Measurements from ENCODE around the gene DKK1.
A peak's percentile ranks its signal among the peaks of the same experiment; 100 is the strongest.

Gene DKK1, protein sequence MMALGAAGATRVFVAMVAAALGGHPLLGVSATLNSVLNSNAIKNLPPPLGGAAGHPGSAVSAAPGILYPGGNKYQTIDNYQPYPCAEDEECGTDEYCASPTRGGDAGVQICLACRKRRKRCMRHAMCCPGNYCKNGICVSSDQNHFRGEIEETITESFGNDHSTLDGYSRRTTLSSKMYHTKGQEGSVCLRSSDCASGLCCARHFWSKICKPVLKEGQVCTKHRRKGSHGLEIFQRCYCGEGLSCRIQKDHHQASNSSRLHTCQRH

DNA sequence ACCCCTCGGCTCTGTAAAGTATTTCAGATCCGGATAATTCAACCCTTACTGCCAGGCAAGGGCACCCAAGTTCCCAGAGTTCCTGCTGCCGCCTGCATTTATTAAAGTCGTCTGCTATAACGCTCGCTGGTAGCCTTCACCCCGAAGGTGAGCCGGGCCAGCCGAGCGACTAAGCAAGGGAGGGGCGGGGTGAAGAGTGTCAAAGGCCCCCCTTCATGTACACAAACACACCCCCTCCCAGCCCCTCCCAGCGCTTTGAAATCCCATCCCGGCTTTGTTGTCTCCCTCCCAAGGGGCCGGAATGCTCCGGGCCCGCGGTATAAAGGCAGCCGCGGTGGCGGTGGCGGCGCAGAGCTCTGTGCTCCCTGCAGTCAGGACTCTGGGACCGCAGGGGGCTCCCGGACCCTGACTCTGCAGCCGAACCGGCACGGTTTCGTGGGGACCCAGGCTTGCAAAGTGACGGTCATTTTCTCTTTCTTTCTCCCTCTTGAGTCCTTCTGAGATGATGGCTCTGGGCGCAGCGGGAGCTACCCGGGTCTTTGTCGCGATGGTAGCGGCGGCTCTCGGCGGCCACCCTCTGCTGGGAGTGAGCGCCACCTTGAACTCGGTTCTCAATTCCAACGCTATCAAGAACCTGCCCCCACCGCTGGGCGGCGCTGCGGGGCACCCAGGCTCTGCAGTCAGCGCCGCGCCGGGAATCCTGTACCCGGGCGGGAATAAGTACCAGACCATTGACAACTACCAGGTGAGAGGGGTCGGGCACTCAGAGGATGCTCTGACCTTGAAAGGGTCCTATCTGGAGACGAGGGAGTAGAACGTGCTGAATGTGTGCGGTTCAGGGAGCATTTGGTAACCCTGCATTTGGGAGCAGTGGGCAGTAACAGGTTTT is at the start of gene DKK1:
Gene DKK1 (plus strand): TSS at position 349 of the 889 bp plus-strand sequence. CDS start 154 bp downstream, at position 503.
- peak in 39 of 56 donors; percentile 3 to 74 (median 29) for DNase-seq

DNA sequence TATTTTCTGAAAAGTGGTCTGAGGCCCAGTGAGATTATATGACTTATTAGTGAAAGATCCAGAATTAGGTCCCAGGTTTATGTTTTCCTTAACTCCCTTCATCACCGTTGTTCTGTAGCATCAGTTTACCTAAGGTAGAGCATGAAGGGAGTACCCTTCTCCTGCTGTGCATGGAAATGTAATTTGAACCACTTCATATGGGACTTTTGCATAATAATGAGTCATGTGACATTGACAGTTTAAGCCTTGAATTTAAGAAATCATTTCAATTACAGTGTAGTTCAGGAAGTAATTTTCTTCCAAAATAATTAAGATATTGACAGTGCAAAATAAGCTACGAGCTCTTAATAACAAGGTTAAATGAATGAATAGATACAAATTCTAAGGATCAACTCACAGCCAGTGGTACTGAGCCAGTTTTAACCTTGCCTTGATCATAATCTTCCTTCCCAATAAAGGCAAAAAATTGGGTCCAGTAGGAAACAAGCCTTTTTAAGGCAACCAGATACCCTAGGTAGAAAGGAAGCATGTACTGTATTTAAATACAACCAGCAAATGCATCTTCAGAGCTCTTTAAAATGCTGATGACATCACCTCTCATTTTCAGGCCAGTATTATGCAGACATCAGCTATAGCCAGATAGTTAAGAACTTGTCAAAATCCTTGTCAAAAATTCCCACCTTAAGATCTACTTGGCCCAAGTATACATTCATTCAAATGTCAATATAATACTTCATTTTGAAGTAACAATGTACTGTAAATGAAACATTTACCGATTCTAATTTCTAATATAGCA is 48.8 kb upstream of the DKK1 start:
- DNase-seq, result no peak

DNA sequence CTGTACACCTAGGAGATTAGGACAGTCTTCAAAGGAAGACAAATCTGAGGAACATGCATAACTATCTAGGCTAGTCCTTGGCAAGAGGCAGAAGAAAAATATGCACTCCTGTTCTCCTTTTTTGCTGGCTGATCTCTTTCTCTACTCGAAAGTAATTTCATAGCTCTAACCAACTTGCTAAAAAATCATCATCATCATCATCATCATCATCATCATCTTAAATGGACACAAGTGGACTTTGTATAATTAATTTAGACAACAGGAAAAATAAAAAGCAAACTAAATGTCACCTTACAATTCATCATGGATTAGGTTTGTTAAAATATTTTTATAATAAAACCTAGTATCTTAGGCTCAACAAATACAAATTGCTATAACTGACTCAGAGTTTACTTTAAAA is 47.2 kb upstream of the DKK1 start:
- DNase-seq, result no peak

DNA sequence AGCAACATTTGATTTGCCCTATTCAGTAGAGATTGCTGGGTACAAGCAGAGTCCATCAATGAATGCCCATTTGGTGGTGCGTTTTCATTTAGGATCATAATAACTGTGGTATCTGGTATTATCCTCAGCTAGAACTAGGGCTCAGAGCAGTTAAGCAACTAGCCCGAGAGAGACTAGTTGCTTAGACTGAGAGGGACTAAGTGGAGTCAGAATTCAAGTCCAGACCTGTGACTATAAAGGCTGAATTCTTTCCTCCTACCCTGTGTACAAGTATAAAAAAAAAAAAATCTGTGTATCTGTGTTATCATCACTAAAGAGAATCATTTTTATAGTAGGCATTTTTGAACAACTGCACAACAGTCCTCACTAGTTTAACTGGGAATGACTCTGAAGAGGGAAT is 45.3 kb upstream of the DKK1 start:
- no peak for DNase-seq

DNA sequence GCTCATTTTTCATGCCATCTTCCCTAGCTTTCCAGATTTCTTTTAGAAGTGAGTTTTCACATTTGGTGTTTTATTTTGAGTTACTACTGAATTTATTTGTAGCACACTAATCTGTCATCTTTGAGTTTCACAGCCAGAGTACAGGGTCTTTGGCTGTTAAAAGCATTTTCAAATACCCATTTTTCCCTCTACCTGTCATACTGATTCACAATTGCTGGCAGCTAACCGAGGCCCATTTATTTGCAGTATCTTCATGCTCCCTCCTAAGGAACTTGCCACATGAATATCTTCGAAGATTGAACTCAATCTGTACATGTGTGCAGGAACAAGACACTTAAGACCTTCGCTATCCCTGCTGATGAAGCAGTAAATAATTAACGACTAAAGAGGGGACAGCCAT is 44.8 kb upstream of the DKK1 start:
- DNase-seq, result no peak

DNA sequence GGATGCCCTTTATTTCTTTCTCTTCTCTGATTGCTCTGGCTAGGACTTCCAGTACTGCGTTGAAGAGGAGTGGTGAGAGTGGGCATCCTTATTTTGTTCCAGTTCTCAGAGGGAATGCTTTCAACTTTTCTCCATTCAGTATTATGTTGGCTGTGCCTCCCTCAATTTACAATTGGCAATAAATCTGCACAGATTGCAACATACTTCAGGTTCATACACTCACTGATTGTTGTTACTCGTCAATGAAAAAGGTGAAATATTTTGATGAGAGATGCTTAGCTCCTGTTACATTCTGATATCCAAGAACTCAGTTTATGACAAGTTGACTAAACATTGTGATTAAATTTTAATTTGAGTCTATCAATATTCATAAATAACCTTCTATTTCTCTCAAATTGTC is 37.9 kb upstream of the DKK1 start:
- DNase-seq, result no peak

DNA sequence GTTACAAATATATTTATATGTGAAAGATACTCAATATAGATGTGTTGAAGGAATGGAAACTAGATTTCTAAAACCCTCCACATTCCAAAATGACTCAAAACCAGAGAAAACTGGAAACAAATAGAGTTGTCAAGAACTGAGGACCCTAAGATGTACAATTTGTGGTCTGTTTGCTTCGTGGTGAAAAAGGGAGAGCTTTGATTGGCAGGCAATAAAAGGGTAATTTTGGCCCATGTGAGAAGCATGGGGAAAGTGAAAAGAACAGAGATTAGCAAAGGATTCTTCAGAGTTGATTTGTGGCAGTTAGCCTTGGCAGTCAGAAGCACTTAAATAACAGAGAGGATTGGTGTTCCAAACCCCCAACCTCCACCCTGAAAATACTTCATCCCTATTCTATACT is 37.1 kb upstream of the DKK1 start:
- DNase-seq, result no peak

DNA sequence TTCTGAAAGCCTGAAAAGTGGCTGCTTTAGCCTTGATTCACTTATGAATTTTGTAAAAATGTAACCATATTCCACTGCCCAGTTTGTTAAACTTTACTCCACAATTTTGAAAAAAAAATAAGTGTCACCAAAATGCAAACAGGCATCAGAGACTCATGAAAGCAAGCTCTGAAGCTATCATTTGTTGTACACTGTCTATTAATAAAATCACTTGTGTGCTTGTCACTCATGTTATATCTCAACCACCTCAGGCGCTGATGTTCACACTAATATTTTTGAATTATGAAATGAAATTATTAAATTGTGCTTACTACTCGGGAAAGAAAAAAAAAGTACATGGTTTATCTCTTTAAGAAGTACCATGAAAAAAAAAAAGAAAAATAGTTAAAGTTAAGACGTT is 34.5 kb upstream of the DKK1 start:
- DNase-seq, result no peak

DNA sequence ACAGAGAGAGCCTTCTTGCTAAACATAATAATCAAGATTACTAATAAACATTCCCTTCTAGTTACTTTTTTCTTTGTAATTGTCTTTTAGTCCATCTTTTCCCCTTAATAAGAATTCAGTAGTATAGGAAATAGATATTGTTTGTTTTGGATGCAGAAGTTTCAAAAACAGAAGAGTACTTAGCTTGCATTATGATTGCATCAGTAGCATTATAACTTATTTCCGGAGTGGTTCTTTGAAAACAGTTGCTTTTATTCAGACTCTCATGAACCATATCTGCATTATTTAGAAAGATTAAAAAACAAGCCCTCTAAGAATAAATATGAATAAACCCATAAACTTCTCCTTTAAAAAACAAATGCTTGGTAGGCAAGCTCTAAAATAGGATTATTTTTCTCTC is 34.0 kb upstream of the DKK1 start:
- no peak for DNase-seq

DNA sequence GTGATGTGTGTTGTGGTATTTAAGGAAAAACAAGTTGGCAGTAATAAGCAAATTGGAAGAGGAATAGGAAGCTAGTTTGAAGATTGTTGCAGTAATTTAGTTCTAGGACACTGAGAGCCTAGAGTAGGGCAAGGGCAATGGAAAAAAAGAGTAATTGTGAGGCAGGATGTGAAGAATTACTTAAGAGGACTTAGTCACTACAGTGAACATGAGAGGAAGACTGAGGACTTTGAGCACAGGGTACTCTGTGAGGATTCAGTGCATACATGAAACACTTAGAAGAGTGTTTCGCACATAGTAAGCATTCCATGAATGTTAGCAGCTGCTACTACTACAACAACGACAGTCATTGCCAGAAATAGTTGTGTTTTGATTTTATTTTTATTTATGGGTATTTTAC is 30.9 kb upstream of the DKK1 start:
- no peak for DNase-seq

DNA sequence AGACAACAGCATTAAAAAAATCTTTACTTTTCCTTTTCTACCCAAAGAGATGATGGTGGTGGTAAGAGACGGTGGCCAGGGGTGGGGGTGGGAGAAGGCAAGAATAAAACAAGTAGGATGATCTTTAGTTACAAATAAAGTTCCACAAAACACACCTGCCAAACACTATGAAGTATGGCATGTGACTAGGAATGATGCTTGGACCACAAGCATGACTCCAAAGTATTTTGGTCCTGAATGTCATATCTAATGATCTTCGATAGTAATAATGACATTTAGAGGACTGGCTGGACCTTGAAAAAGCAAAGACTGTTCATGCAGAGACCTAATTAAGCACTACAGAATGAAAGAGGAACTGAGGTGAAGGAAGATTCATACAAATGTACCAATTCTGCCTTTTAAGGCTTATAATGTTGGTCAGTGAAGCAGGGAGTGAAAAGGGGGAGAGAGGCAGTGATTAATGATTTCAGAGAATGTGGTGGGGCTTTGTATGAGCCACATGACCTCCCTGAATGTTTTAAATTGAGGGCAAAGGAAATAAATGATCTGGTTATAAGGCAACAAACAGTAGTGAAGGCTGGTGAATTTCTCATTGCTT is 29.6 kb upstream of the DKK1 start:
- no peak for DNase-seq

DNA sequence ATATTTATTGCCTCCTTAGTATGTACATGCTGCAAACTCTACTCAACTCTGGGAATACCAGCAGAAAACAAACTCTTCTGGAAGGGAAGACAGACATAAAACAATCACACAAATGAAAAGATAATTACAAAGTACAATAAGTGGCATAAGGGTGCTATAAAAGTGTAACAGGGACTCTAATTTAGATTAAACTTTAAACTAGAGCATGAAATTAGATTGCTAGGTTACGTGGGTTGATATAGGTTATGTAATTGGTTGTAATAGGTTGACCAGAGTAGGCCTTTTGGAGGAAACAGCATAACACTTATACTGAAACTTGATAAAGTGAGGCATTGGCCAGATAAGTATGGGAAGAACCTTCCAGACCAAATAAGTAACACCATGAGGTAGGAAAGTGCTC is 26.2 kb upstream of the DKK1 start:
- DNase-seq, result no peak

DNA sequence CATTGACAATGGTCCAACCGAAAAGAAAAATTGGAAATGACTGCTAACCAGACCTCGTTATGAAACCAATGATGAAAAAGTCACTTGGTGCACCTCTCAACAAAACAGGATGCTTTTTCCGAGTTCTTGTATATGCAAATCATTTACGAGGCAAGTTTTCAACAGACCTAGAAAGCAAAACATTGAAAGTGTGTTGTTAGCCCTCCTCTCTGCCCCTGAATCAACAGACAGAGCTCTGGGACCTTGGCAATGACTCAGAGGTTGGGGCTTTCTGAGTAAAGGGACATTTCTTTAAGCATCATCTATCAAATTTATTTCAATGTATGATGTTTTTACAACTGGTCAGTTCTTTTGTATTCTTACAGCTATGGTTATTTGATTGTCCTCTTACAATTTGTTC is 16.3 kb upstream of the DKK1 start:
- no peak for DNase-seq

DNA sequence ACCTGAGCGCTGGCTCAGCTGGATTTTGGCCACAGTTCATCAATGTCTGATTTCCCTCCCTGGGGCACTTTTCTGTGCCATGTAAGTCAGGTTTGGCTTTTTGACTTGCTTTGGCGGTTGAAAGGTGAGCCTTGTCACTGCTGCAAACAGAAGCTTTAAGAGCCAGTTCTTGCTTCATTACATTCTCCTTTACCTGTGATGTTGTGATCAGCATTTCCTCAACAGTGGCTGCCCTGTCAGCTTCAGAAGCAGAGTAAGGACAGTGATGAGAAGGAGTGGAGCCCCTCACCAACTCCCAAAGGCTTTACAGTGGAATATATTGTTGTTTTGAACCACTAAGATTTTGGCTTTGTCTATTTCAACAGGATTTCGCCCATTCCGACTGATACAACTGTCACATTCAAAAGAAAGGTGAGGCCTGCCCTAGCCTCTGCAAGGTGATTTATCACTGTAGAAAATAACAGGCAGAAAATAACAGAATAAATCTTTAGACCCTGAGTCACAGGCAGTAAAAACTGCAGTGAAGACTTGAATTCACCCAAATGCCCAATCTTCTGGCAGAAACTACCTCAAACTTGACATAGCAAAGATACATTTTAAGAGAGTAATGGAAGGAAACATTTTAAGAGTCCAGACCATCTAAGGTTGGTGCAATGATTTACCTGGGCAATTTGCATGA is 13.3 kb upstream of the DKK1 start:
- DNase-seq, result no peak

DNA sequence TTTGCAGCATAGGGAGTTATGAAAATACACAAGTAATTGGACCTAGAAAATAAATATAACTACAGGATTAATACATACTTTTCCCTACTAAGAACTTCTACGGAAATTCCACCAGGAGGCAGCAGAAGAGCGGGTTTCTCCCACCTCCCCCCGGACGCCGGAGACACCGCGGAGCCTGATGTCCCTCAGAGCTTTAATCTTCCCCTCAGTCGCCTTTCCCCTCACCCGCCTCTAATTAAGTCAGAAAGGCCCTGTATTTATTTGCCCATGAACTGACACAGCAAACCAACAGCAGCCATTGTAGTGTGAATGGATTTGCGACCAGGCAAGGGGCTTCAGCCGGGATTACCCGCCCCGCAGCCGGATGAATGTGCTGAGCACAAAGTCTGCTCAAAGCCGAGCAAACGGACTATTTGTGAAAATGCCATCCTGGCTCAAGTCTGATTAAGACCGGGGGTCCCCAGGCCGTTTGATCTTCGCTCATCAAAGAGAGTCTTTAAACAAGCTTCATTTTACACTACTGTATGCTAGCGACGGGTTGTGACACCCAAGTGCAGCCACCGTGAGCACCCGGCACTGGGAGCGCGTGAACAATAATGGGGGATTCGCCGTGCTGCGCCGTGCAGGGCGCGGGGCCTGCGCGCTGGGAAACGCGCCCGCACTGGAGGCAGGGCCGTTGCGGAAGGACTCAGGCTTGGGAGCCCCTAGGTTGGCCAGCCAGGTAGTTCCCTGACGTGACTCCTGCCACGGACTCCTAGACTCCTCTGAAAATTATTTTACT is 5.6 kb upstream of the DKK1 start:
- DNase-seq, result peak in 49 of 56 donors; percentile 7 to 78 (median 51)

DNA sequence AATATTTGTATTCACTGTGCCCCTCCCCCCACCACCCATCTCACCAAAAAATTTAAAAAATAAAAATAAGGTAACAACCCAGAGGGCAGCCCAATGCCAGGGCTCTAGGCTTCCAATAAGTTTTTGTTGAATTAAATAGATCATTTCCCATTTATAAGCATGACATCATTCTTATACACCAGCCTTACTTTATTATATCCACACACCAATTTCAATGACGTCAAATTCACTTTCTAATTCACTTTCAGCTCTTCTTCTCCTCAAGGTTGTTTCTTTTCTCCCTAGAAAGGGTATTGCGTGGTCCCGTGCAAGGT is 1.2 kb upstream of the DKK1 start:
- DNase-seq, result no peak

DNA sequence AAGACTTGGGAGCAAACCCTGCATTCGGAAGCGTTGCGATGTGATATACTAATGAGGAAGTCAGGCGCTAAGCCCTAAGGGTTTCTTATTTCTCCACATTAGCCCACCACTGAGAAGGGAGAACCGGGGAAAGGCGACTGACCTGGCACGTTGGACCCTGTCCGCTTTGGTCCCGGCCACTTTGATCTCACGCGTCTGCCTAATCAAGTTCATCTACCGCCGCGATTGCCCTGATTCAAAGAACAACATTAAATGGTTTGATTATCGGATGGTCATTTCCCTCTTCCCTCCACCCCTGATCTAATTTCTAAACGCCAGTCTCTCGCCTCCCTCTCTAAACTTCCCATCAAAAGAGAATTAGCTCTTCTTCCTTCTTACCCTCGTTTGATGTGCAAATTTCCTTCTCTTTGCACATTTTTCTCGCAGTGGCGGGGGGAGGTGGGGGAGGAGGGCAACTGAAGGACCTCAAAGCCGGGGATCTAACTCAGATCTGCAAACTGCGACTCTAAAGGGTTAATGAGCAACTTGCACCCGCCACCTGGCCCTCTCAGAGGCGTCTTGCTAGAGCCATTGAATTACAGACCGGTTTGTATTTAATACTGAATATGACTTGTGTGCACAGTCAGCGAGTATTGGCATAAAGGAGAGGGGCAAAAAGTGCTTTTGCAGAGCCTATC is 687 bp upstream of the DKK1 start:
- DNase-seq, result peak in 3 of 56 donors; percentile 2 to 30 (median 28)

DNA sequence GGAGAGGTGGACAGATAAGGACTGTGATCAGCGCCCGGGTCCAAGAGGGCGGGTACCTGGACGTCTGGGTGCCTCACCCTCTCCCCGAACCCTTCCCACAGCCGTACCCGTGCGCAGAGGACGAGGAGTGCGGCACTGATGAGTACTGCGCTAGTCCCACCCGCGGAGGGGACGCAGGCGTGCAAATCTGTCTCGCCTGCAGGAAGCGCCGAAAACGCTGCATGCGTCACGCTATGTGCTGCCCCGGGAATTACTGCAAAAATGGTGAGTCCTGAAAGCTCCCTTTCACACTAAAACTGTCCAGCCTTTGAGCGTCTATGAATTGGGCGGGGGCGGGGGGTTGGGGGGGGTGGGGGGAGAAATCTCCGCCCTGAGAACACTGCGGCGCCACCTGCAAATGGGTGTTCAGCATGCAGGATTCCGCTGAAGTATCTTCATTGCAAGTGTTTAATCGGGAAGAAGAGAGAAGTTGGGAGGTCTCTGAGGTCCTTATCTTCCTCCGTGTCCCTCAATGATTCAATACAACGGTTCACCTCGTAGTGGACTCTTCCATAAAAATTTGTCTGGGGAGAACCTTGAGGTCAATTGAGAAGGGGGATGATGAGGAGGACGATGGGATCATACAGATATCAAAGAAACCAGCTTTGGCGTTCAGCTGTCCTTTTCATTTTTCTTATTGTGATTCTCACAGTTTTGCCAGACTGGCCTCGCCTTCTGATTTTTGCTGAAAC is 906 bp downstream of the DKK1 start:
- DNase-seq, result peak in 8 of 56 donors; percentile 1 to 30 (median 24)

DNA sequence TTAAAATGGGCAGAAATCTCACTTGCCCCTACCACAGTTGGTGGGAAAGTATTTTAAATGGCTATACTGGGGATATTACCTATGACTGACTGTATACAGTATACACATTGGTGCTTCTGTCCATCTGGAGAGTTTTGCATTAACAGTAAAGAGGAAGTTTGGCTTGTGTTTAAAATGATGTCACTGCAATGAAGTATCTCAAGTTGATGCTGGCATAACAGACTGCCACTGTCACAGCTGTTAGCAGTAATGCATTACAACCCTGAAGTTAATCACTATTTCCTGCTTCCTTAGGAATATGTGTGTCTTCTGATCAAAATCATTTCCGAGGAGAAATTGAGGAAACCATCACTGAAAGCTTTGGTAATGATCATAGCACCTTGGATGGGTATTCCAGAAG is 1.9 kb downstream of the DKK1 start:
- no peak for DNase-seq
